CD14-positive monocyte (primary cell): ENCODE measurements around the gene ADK. TPM values are rescaled to one million over a fixed set of nuclear protein-coding genes. Genes with fewer than 3 reads are reported as not detected.

Experiments
- DNase-seq, 3 donors: peaks; one replicate each; pipeline ENCODE4 v3.0.0-alpha.2; 2011 to 2022
- H2AFZ ChIP-seq: 2 replicates; pipeline ENCODE4 v1.6.0; 2012; ENCODE audit warnings: mild to moderate bottlenecking, low read depth, low read length, inconsistent platforms; ENCODE audit not compliant: insufficient read depth, poor library complexity, severe bottlenecking
- H3K27ac ChIP-seq, 2 donors: 1 replicate in 1 of 2; 2 replicates in 1 of 2; pipeline ENCODE4 v1.5.1; 2012 to 2013; ENCODE audit warnings: low read length in 2 of 2, control low read depth in 1 of 2, inconsistent platforms in 1 of 2, low read depth in 1 of 2, mild to moderate bottlenecking in 1 of 2
- H3K27me3 ChIP-seq, 2 donors: one replicate each; pipeline versions ENCODE4 v1.6.0 to v1.6.1; 2011 to 2013; ENCODE audit warnings: low read length in 2 of 2; ENCODE audit not compliant: control insufficient read depth in 2 of 2, insufficient read depth in 2 of 2
- H3K36me3 ChIP-seq, 2 donors: replicated peaks in 1 of 2; 1 replicate in 1 of 2; 2 replicates in 1 of 2; pipeline versions ENCODE4 v1.5.1 to v1.6.1; 2012 to 2013; ENCODE audit warnings: low read length in 2 of 2, control low read depth in 1 of 2, inconsistent platforms in 1 of 2, mild to moderate bottlenecking in 1 of 2; ENCODE audit not compliant: insufficient read depth in 2 of 2, control insufficient read depth in 1 of 2
- H3K4me1 ChIP-seq, 2 donors: 1 replicate in 1 of 2; 2 replicates in 1 of 2; pipeline versions ENCODE4 v1.5.1 to v1.6.1; 2012 to 2013; ENCODE audit warnings: low read length in 2 of 2, control low read depth in 1 of 2, inconsistent platforms in 1 of 2, mild to moderate bottlenecking in 1 of 2, moderate library complexity in 1 of 2; ENCODE audit not compliant: insufficient read depth in 2 of 2, control insufficient read depth in 1 of 2
- H3K4me2 ChIP-seq: replicated peaks from 2 replicates; pipeline ENCODE3; 2012; ENCODE audit warnings: low read length, moderate library complexity, mild to moderate bottlenecking; ENCODE audit not compliant: poor library complexity, severe bottlenecking; ENCODE audit errors: extremely low read depth
- H3K4me3 ChIP-seq, 3 experiments: fragments of 200-600 bp in 1 of 3; sonication (generic) in 1 of 3; replicated peaks in 1 of 3; 1 replicate in 2 of 3; 2 replicates in 1 of 3; pipeline ENCODE4 v1.5.1; 2011 to 2013; ENCODE audit warnings: low read length in 3 of 3, mild to moderate bottlenecking in 3 of 3, control low read depth in 2 of 3, low read depth in 2 of 3, inconsistent platforms in 1 of 3, moderate library complexity in 1 of 3
- H3K79me2 ChIP-seq: 2 replicates; pipeline ENCODE4 v1.6.0; 2012; ENCODE audit warnings: mild to moderate bottlenecking, control low read depth, inconsistent platforms, low read length, moderate library complexity; ENCODE audit not compliant: insufficient read depth
- H3K9ac ChIP-seq: 2 replicates; pipeline ENCODE4 v1.6.0; 2017; ENCODE audit warnings: low read length, mild to moderate bottlenecking; ENCODE audit not compliant: insufficient read depth, poor library complexity, severe bottlenecking
- H3K9me3 ChIP-seq, 2 donors: replicated peaks in 1 of 2; 1 replicate in 1 of 2; 2 replicates in 1 of 2; pipeline versions ENCODE4 v1.5.1 to v1.6.1; 2012 to 2013; ENCODE audit warnings: low read length in 2 of 2, control low read depth in 1 of 2; ENCODE audit not compliant: control insufficient read depth in 1 of 2, insufficient read depth in 1 of 2
- H4K20me1 ChIP-seq: 2 replicates; pipeline ENCODE4 v1.6.0; 2012; ENCODE audit warnings: mild to moderate bottlenecking, low read length, control low read depth, moderate library complexity; ENCODE audit not compliant: insufficient read depth
- H3K27ac Mint-ChIP-seq, 7 donors: one replicate each; pipeline ENCODE4 v1.8.0; 2020; ENCODE audit warnings: mild to moderate bottlenecking in 7 of 7, mixed read lengths in 7 of 7, moderate library complexity in 6 of 7, inconsistent platforms in 2 of 7
- H3K27me3 Mint-ChIP-seq, 3 donors: one replicate each; pipeline ENCODE4 v1.8.0; 2021 to 2022; ENCODE audit warnings: low read depth in 3 of 3, mild to moderate bottlenecking in 3 of 3, mixed read lengths in 3 of 3, moderate library complexity in 3 of 3, inconsistent platforms in 1 of 3
- H3K36me3 Mint-ChIP-seq, 2 donors: one replicate each; pipeline ENCODE4 v1.8.0; 2020; ENCODE audit warnings: mixed read lengths in 2 of 2, inconsistent platforms in 1 of 2, mild to moderate bottlenecking in 1 of 2
- H3K4me1 Mint-ChIP-seq: one replicate; pipeline ENCODE4 v1.8.0; 2020; ENCODE audit warnings: mild to moderate bottlenecking, mixed read lengths
- H3K4me3 Mint-ChIP-seq, 2 donors: one replicate each; pipeline ENCODE4 v1.8.0; 2020; ENCODE audit warnings: mild to moderate bottlenecking in 2 of 2, mixed read lengths in 2 of 2, moderate library complexity in 1 of 2
- H3K9me3 Mint-ChIP-seq, 7 donors: one replicate each; pipeline ENCODE4 v1.8.0; 2020 to 2022; ENCODE audit warnings: mixed read lengths in 7 of 7, mild to moderate bottlenecking in 6 of 7, moderate library complexity in 6 of 7, inconsistent platforms in 2 of 7
- CTCF ChIP-seq: fragments of 200-600 bp; IDR thresholded peaks from one replicate; pipeline ENCODE4 v1.8.0; 2022; ENCODE audit warnings: antibody characterized with exemption, mild to moderate bottlenecking
- WGBS: methylation state at CpG from one replicate; pipeline ENCODE4 v1.1.5; 2013; ENCODE audit warnings: missing lambda C conversion rate; ENCODE audit not compliant: insufficient coverage; 5-methylcytosine and 5-hydroxymethylcytosine counted together
- intact Hi-C, 2 donors: fragments of 100-400 bp; cut with micrococcal nuclease; formaldehyde crosslinking; loops; one replicate each; pipeline versions ENCODE4 v1.15.0 to v1.15.1; 2023
- polyA plus RNA-seq, 3 donors: library from polyadenylated mRNA; depleted of rRNA in 1 of 3; unstranded in 2 of 3; stranded (reverse) in 1 of 3; fragments of 300-500 nt in 2 of 3; fragments of >200 nt in 1 of 3; fragmentation: Illumina TruSeq in 2 of 3; gene quantifications; 1 replicate in 2 of 3; 2 replicates in 1 of 3; pipeline ENCODE4 v1.2.3, GENCODE V29; 2012 to 2021

The ADK gene
- polyA plus RNA-seq, 3 donors = 6.4 to 38.2 (median 35.7) TPM

DNA sequence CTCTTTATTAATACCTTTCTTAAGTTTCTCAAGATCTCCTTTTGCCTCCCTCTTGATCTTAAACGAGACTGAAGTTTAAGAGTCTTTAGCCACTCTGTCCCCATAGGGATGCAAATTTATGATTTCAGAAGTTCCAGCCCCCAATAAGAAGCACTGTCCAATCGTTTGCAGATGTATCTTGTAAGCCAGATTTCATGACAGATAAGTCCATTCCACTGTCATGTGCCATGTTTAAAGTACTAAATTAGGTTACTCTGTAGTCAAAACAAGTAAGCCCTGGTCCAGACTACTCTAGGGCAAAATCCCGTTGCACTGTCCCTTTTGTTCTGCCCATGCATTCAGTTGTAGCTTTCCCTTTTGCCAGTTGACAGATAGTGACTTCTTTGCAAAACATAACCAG lies 518.2 kb downstream of the ADK start:
- H3K79me2 ChIP-seq = no peaks in the 10 kb centered on the region
- Mint-ChIP-seq H3K27me3 (no peaks in the 10 kb centered on the region), H3K36me3 (peaks cover 19 to 25% of the 10 kb centered on the region in 2 donors), H3K9me3 (peaks cover 8 to 16% (median 11%) of the 10 kb centered on the region in 7 donors), H3K4me1 (no peaks in the 10 kb centered on the region), H3K4me3 (no peak overlapping the region), H3K27ac (no peak overlapping the region)
- H3K36me3 ChIP-seq = peaks cover 28 to 30% of the 10 kb centered on the region in 2 donors
- H3K27me3 ChIP-seq = no peaks in the 10 kb centered on the region
- intact Hi-C loops = no loop called here
- DNase-seq = no peak
- no peak for TF ChIP-seq CTCF
- no peak overlapping the region for H3K27ac ChIP-seq
- no peak overlapping the region for H3K4me2 ChIP-seq
- 89% methylated on average over 1 of the region's 3 CpGs for WGBS
- no peaks in the 10 kb centered on the region for H4K20me1 ChIP-seq
- H3K4me3 ChIP-seq = no peak overlapping the region
- H3K9ac ChIP-seq = no peak overlapping the region
- no peak overlapping the region for H2AFZ ChIP-seq
- peaks cover 11 to 12% of the 10 kb centered on the region in 2 donors for H3K9me3 ChIP-seq
- no peaks in the 10 kb centered on the region for H3K4me1 ChIP-seq

DNA sequence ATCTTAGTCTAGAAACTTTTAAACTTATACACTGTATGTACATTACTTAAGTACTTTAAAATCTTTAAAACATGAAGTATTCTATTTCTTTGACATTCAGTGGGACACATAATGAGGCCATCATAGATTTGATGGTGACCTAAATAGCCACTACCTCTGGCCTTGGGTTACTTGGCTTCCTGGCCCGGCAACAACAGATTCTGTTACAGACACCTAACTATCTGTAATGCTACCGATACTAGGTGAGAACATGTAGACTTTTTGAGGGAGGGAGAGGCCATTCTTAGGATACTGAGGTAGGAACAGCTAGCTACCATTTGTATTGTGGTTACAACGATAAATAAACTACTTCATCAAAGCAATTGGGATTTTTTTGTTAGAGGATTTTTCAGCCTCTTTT lies 520.7 kb downstream of the ADK start:
- WGBS = no CpG with 5 or more reads among the region's 3 CpGs
- Histone ChIP-seq H3K9ac (no peak overlapping the region), H4K20me1 (no peaks in the 10 kb centered on the region), H3K4me2 (no peak overlapping the region), H2AFZ (no peak overlapping the region), H3K4me3 (no peak overlapping the region), H3K4me1 (no peaks in the 10 kb centered on the region), H3K9me3 (peaks cover 12% of the 10 kb centered on the region in 2 donors), H3K79me2 (no peaks in the 10 kb centered on the region), H3K36me3 (peaks cover 31% of the 10 kb centered on the region in 2 donors), H3K27ac (no peak overlapping the region), H3K27me3 (no peaks in the 10 kb centered on the region)
- no peak for DNase-seq
- intact Hi-C loops = no loop called here
- peaks cover 8 to 16% (median 13%) of the 10 kb centered on the region in 7 donors for H3K9me3 Mint-ChIP-seq
- peaks cover 25 to 31% of the 10 kb centered on the region in 2 donors for H3K36me3 Mint-ChIP-seq
- H3K27ac Mint-ChIP-seq = no peak overlapping the region
- H3K27me3 Mint-ChIP-seq = no peaks in the 10 kb centered on the region
- no peaks in the 10 kb centered on the region for H3K4me1 Mint-ChIP-seq
- no peak overlapping the region for H3K4me3 Mint-ChIP-seq
- no peak for TF ChIP-seq CTCF
